Neutrophil (primary cell): ENCODE data around the gene SH3RF1.

Experiments
- H3K27ac ChIP-seq: fragments of 200-600 bp; sonication (generic); 2 replicates; pipeline ENCODE4 v1.5.1; 2016; ENCODE audit warnings: mild to moderate bottlenecking, moderate library complexity
- H3K27me3 ChIP-seq: fragments of 200-600 bp; sonication (generic); 2 replicates; pipeline ENCODE4 v1.6.0; 2016; ENCODE audit warnings: mild to moderate bottlenecking
- H3K36me3 ChIP-seq: fragments of 200-600 bp; sonication (generic); 2 replicates; pipeline ENCODE4 v1.5.1; 2017
- H3K4me1 ChIP-seq, 2 experiments: fragments of 200-600 bp in 1 of 2; sonication (generic) in 1 of 2; 1 replicate in 1 of 2; 2 replicates in 1 of 2; pipeline versions ENCODE4 v1.5.1 to v1.6.1; 2013 to 2016; ENCODE audit warnings: low read depth in 1 of 2, low read length in 1 of 2, mild to moderate bottlenecking in 1 of 2, moderate library complexity in 1 of 2; ENCODE audit not compliant: control insufficient read depth in 1 of 2, insufficient read depth in 1 of 2
- H3K4me3 ChIP-seq, 2 experiments: fragments of 200-600 bp in 1 of 2; sonication (generic) in 1 of 2; 1 replicate in 1 of 2; 2 replicates in 1 of 2; pipeline ENCODE4 v1.5.1; 2013 to 2016; ENCODE audit warnings: low read depth in 1 of 2, low read length in 1 of 2, mild to moderate bottlenecking in 1 of 2, moderate library complexity in 1 of 2
- H3K9me3 ChIP-seq: fragments of 200-600 bp; sonication (generic); 2 replicates; pipeline ENCODE4 v1.5.1; 2016
- TF ChIP-seq, protein P1 (sequence below): fragments of 200-600 bp; sonication (generic); IDR thresholded peaks from 2 replicates; pipeline ENCODE4 v1.5.1; 2016; ENCODE audit warnings: antibody characterized with exemption

Gene SH3RF1

GRCh38 chr4:169109035-169109675 lies 161.6 kb downstream of the SH3RF1 start:
- Histone ChIP-seq H3K4me1 (peaks cover 11 to 15% of the 10 kb centered on the region in 2 experiments), H3K27ac (no peak overlapping the region), H3K27me3 (no peaks in the 10 kb centered on the region), H3K4me3 (no peak overlapping the region), H3K9me3 (no peaks in the 10 kb centered on the region), H3K36me3 (peaks cover 4% of the 10 kb centered on the region)
- TF ChIP-seq, protein P1, sequence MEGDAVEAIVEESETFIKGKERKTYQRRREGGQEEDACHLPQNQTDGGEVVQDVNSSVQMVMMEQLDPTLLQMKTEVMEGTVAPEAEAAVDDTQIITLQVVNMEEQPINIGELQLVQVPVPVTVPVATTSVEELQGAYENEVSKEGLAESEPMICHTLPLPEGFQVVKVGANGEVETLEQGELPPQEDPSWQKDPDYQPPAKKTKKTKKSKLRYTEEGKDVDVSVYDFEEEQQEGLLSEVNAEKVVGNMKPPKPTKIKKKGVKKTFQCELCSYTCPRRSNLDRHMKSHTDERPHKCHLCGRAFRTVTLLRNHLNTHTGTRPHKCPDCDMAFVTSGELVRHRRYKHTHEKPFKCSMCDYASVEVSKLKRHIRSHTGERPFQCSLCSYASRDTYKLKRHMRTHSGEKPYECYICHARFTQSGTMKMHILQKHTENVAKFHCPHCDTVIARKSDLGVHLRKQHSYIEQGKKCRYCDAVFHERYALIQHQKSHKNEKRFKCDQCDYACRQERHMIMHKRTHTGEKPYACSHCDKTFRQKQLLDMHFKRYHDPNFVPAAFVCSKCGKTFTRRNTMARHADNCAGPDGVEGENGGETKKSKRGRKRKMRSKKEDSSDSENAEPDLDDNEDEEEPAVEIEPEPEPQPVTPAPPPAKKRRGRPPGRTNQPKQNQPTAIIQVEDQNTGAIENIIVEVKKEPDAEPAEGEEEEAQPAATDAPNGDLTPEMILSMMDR = no peak

DNA sequence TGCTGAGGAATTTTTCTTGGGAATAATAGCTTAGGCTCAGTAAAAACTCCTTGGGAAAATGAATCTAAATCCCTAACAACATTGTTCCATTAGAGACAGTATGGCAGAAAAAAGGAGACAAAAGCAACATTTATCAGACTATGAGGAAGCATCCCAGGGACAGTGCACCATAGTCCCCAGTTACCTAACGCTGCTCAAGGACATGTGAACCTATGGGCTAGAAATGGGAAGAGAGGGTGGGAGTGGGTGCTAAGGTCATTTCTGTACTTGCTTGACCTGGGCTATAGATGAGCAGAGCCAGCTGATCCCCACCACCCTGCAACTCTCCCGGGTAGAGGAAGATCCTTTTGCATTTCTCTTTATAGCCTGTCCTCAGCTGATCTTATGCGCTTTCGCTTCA lies 162.5 kb downstream of the SH3RF1 start:
- Histone ChIP-seq H3K4me1 (peaks cover 11 to 15% of the 10 kb centered on the region in 2 experiments), H3K36me3 (peaks cover 4% of the 10 kb centered on the region), H3K27ac (no peak overlapping the region), H3K27me3 (no peaks in the 10 kb centered on the region), H3K9me3 (no peaks in the 10 kb centered on the region), H3K4me3 (no peak overlapping the region)
- TF ChIP-seq, protein P1 = no peak

DNA sequence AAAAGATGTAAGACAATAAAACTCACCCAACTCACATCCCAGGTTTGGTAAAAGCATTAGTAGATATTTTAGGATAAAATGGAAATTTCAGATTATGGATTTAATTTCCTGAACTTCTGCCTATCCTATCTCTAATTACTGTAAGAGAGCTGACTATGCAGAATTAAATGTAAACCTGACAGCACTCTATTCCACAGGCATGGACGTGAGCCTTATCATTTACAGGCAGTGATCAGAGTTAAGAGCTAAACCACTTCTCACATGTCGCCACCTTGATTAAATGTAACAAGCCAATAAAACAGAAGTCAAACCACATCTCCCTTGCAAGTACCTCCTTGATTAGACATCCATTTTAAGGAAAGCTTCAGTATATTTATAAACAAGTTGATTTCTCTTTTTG lies 163.2 kb downstream of the SH3RF1 start:
- Histone ChIP-seq H3K36me3 (peaks cover 4% of the 10 kb centered on the region), H3K4me3 (no peak overlapping the region), H3K27ac (no peak overlapping the region), H3K9me3 (no peaks in the 10 kb centered on the region), H3K4me1 (peaks cover 11 to 15% of the 10 kb centered on the region in 2 experiments), H3K27me3 (no peaks in the 10 kb centered on the region)
- TF ChIP-seq, protein P1 = no peak

DNA sequence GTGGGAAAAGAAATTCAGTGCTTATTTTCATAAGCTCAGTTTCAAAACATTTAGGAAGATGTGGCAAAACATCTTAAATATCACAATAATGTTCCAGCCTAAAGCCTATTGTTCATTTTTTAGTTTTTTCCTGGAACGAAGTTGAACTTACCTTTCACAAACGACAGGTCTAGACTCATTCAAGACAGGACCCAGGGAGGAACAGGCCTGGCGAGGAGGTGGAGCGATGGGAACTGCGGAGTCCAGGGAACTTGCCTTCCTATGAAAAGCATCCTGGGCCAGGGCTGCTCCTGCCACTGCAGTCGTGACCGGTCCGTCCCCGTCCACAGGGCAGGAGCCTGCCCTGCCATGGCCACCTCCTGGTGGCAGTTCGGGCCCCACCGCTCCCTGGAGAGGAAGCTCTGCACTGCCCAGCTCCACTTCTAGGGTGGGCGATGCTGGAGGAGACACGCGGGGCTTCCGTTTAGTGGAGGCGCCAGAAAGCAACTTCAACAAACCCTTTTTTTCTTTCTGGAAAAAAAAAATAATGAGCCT lies 164.0 kb downstream of the SH3RF1 start:
- TF ChIP-seq, protein P1 = no peak
- Histone ChIP-seq H3K36me3 (peaks cover 4% of the 10 kb centered on the region), H3K4me1 (peaks cover 11 to 15% of the 10 kb centered on the region in 2 experiments), H3K27ac (no peak overlapping the region), H3K9me3 (no peaks in the 10 kb centered on the region), H3K27me3 (no peaks in the 10 kb centered on the region), H3K4me3 (no peak overlapping the region)

GRCh38 chr4:169105620-169106019 lies 165.1 kb downstream of the SH3RF1 start:
- Histone ChIP-seq H3K9me3 (no peaks in the 10 kb centered on the region), H3K36me3 (peaks cover 4% of the 10 kb centered on the region), H3K27me3 (no peaks in the 10 kb centered on the region), H3K4me3 (no peak overlapping the region), H3K4me1 (peaks cover 11 to 15% of the 10 kb centered on the region in 2 experiments), H3K27ac (no peak overlapping the region)
- TF ChIP-seq, protein P1 = no peak
